Colon (tissue), 2 donors: Measurements from ENCODE around the gene GALNT17.

Experiments
- FAIRE-seq: peaks from 2 replicates; lab custom pipeline; 2012; peaks lifted over from hg19 to GRCh38; lab: Jason Lieb, UNC
- donor health status: control.
- donor health status: control.

GALNT17 gene

DNA sequence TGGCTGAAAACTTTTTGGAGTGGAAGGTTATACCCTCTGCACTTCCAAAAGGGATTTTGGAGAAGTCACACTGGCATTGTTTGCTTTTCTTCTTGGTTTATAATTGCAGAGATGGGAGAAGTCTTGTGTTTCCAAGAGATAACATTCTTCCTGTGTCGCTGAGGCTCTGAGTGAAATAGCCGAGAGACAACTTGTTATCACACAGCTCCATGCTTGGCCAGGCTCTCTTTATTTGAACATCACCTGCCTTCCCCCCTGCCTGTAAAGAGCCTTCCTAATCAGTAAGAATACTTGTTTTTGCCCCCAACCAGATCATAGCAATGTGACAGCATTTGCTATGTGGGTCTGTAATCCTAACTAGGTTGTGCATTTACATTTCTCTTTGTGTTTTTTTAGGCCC lies 270.7 kb downstream of the GALNT17 start:
- no peak for FAIRE-seq

DNA sequence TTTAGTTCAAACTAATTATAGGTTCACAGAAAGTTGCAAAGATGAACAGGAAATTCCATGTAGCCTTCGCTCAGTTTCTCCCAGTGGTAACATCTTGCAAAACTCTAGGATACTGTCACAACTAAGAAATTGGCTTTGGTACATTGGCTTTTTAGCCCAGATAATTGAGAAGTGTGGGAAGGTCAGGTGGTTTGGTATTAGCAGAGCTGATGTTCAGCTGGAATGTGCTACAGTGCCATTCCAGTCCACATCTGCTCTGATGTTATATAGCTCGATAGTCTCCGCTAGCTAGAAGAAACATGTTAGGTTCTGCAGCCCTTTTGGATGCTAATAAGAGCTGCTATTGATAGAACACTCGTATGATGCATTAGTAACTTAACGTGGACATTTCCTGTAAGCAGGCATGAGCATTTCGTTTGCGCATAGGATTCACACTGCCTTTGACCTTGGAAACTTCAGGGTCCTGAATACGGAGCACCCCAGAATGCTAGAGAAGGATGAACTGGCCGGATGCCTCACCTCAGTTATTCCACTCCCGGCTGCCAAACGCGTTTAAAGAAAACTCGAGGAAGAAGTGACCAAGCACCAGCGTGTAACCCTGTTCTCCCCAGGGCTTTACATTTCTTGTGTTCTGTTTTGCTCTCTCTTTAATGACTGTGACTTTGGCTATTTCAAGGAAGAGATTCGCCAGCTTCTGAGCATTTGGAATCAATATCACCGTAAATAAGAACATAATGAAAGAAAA lies 271.4 kb downstream of the GALNT17 start:
- no peak for FAIRE-seq

DNA sequence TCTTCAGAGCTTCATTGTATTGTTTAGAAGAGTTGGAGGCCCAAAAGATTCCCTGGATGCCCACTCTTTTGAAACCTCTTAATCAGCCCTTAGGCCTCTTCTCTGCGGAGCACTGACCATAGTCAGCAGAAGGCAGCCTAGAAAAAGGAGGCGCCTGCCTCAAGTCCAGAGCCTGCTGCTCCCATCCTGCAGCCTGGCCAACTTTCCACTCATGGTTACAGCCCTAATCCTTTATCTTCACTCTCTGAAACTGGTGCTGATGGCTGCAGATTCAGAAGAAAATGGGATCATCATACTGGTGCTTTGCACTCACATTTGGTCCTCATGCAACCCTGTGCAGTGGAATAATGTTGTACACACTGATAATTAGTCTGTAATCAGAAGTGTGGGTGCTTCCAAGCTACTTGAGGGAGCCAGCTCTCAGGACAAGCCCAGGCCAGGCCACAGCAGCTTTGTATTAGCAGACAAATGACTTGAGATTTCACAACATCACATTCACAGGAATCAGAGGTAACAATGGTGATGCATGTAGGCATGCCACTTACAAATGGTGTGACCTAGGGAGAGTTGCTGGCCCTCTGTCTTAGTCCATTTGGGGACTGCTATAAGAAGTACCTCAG lies 272.9 kb downstream of the GALNT17 start:
- FAIRE-seq, result no peak

DNA sequence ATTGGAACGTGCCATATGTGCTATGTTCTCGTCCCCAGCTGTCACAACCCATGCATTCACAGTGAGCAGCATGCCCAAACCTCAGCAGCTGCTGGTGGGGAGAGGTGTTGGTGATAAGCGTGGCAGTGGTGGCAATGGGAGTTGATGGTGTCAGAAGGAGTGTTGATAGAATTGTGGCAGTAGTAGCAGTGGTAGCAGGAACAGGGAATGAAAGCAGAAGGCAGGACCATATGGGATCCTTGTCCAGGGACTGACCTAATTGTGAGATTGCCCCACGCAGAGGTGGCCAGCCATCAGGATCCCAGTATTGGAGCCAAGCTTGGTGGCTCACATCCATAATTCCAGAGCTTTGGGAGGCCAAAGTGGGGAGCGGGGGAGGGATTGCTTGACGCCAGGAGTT lies 276.3 kb downstream of the GALNT17 start:
- no peak for FAIRE-seq

DNA sequence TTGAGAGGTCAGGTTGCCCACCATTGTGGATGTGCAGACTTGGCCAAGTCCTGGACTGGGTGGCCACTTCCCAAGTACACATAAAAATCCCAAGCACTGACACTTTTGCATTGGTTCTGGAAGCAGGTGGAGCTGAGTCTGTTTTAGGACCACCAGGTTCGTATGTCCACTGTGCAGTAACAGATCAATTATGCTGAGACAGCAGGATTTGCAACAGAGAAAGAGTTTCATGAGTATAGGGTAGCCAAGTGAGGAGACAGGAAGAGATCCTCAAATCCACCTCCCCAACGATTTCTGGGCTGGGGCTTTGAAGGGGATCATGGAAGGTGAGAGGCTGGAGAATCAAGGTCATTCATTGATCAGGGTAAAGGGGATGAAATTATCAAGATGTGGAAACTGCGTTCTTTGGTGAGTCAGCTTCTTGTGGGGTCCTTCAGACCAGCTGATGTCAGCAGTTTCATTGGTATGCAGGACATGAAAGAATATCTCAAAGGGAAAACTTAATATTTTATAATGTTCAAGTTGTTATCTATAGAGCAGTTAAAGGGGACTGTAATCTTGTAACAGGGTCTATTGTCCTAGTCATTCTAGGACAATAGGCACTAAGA lies 277.7 kb downstream of the GALNT17 start:
- no peak for FAIRE-seq

DNA sequence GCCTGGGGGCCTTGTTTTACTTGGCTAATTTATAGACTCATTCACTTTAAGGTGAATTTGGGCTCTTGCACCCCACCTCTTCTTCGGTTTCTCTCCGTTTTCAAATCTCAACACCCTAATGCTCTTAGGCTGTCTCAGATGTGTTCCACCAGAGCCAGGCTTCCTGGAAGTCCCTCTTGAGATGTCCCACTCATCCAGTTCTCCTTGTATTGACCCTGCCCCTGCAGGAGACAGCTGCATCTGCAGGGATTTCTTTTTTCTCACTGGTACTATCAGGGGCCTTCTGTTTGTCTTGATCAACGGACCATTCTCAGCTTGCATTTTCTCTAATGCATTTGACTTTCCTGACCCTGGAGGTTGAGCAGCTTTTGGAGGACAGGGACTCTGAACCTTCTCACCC lies 279.5 kb downstream of the GALNT17 start:
- FAIRE-seq, result no peak

DNA sequence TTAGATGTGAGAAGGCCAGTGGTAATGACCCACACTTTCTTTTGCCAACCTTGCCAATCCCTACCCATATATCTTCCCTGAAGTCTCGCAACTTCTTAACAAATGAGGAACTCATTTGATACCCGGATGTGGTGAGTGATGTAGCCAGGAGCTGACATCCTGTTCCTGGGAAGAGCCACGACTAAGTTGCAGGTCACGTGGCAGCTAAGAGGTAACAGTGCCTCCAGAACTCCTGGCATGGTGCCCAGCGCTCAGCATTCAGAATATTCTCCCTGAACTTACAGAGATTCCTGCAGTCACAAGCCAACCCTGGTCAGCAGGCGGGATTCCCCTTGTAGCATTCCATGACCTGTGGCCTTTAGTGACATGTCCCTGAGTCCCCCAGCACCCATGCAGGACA lies 282.5 kb downstream of the GALNT17 start:
- no peak for FAIRE-seq

DNA sequence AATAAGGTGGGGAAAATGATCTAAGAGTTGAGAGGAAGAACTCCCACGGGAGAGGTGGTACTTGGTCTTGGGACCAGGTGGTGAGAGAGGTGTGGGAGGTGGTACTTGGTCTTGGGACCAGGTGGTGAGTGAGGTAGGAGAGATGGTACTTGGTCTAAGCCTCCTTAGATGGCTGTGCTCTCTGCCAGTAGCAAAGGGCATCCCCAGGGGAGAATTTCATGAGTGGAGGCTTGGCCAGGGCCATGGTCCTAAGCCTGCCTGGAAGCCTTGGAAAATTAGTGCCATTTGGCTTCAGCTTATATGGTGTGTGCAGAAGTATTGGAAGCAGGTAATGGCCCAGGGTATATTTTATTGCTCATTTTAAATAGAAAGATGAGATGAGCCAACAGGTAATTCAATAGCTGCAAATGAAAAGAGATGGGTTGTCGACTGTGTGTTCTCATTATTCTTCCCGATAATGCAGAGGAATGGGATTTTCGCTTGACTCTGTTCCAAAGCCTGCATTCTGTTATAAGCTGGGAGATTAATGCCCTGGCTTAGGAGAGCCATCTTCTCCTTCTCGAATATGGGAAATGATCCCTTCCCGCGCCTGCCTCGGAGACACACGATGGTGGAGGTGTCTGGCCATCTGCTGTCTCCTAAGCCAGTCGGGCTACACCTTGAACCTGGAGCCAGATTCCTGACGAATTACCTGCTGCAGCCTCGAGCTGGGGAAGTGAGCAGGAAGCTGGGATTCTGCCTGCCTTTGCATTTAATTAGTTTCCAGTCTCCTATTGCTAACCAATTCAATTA lies 287.8 kb downstream of the GALNT17 start:
- no peak for FAIRE-seq

DNA sequence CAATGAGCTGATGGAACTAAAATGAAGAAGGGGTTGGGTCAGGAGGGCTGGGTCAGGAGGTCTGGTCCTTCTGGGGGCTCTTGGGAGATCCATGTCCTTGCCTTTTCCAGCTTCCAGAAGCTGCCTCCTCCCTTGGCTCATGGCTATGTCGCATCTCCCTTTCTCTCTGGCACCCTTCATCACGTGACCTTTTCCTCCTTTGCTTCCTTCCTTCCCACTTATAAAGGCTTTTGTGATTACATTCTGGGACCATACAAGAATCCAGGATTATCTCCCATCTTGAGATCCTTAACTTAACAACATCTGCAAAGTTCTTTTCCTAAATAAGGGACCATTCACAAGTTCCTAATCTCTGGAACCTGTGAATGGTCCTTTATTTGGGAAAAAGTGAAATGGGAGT lies 290.2 kb downstream of the GALNT17 start:
- FAIRE-seq, result no peak

DNA sequence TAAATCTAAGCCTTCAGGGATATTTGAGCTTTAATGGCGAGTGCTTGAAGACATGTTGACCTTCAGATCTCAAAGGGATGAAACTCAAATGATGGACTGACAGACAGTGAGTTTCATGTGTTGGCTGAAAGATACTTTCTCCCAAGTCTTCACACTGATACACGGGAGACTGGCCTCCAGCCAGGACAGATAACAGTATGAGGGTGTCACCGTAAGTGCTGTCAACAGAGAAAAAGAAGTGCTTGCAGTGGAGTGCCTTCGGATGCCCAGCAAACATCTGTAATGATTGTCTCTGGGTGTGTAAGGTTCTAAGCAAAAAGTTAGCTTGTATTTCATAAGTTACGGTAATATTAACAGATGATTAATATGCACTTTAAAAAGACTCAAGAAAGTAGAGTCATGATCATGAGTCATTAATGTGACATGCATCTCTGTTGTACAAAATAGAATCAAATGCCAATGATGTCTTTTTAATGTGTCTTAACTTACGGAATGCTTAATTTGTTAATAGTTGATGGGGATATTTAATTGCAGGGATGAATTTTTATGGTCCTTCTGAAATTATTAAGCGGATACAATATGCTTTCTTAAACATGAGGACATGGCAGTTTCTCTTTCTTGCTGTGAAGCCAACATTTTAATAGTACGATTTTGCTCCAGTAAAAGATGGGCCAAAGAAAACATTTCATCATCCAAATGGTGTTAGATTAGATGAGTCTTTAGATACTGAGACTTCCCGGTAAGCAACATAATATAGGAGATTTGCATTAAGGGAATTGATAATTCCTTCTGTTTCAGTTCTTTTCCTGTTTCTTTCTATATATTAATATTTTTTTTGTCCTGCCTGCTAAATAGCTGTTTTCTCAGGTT lies 292.5 kb downstream of the GALNT17 start:
- no peak for FAIRE-seq

DNA sequence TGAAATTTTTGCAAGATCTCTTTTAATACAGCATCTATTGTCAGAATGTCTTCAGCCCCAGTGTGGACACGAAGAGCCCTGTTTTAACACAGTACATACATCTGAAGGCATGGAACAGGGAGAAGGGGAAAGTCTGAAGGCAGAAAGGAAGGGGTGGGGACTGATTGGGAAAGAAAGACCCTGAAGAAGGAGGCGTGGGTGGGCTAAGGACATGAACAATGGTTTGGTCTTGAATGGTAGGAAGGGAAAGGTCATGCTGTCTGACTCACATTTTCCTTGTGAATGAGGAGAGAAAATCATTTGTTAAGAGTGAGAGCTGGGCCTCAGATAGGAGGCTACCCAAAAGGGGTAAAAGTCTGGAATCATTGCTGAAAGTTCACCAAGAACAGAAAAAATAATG lies 297.1 kb downstream of the GALNT17 start:
- no peak for FAIRE-seq

DNA sequence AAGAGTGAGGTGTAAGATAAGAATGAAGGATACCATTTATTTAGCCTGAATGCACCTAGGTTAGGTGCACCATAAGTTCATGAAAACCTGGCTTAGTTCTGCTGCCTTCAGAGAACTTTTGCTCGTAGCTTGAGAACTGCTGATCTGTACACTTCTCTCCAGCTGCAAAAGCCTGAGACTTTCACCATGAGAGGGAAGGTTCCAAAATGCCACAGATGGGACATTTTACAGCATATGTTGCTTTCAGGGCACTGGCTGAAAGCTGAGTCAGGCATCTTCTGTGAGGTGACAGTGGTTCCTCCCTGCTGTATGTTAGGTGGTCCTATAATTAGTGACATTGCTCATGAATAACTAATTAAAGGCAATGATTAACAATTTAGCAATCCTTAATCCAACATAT lies 298.3 kb downstream of the GALNT17 start:
- FAIRE-seq, result no peak

DNA sequence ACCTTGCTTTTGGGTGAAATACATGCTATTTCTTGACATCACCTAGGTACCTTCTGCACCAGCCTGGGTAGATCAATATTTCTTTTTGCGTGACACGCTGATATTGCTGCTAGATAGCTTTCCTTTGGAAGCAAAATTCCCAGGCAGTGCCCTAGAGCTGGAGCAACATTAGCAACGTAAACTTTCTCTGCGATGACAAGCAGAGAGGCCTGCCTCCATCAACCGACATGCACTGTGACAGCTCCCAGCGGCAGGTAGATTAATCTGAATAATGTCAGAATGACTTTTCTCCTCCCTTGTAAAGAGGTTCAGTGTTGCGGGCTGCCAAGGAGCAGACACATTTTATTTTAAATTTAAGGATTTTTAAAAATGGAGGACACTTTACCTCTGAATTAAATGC lies 307.4 kb downstream of the GALNT17 start:
- FAIRE-seq, result no peak

DNA sequence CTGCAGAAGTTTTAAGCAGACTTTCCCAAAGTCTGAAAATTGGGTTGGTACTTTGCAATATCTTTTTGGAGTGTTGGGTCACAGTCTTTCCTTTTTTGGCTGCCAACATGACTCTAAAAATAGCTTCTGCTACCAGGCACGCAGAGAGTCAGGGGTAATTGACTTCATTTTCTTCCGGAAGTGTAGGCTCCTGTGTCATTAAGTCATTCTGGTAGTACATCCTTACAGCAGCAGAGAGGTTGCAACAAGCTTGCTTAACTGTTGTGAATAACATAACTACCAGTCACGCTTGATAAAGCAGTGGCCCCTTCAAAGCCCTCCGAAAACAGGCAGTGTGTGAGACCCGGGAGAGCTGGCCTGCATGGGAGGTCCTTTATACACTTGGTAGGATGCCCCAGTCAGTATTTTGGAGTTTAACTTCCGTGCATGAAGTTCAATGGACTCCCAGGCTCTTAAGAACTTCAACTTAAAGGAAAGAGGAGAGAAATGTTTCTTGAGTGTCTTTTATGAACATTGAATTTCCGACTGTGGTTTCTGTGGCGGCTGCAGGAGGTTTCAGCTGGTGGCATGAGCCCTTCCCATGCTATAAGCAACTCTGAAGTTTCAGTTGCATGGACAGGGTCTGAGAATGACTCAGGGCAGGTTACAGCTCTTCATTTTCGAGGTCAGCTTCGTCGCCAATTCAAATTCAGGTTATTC lies 310.7 kb downstream of the GALNT17 start:
- no peak for FAIRE-seq

DNA sequence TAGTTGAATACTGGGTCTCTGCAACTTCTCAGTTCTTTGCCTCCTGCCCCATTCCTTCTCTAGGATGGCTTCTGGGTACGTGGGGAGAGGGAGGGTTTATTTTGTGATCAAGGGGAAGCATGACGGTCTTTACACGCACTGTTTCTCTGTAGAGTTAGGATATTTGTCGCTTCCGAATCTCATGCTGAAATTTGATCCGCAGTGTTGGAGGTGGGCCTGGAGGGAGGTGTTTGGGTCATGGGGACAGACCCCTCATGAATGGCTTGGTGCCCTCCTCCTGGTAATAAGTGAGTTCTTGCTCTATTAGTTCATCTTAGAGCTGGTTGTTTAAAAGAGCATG lies 311.2 kb downstream of the GALNT17 start:
- no peak for FAIRE-seq

DNA sequence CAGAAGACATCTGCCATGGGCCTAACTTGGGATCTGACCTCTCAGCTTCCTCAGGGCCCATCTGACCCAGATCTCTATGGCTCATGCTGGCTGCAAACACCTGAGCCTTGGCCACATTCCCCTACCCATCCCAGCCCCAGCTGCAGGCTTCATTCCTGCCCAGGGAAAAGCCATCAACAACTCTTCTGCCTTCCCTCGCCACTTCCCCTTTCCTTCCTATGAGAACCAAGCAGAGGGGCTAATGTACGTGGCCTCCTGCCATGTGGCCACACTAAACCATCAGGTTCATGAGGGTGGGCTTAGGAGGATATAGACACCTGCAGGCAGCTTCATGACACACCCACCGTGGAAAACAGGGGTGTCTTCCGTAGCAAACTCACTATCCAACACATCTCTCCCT lies 312.2 kb downstream of the GALNT17 start:
- FAIRE-seq, result no peak

DNA sequence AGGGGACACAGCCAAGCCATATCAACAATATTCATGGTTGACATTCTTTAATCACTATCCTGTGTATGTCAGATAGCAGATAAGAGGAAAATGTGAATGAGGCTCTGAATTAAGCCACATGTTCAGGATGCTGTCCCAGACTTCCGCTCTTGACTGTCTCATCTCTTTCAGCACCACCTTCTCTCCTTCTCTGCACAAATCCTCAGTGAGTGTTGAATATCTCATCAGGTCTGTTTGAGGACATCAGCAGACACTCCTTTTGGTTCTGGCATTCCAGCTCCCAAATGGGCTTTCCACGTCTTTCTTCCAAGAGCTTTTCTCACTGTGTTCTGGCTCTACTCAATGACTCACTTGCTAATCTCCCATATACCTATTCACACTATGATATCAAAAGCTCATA lies 321.7 kb downstream of the GALNT17 start:
- no peak for FAIRE-seq

DNA sequence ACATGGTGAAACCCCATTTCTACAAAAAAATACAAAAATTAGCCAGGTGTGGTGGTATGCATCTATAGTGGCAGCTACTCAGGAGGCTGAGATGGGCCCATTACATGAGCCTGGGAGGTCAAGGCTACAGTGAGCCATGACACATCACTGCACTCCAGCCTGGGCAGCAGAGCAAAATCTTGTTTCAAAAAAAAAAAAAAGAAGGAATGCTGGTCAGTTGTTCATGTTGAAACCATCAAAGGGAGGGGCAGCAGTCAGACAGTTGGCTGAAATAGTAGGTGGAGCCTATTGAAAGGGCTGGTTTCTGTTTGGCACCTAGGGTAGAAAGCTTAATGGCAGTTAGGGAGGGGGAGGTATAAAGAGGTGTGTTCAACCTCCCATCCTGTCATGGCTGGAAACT lies 323.0 kb downstream of the GALNT17 start:
- FAIRE-seq, result no peak

DNA sequence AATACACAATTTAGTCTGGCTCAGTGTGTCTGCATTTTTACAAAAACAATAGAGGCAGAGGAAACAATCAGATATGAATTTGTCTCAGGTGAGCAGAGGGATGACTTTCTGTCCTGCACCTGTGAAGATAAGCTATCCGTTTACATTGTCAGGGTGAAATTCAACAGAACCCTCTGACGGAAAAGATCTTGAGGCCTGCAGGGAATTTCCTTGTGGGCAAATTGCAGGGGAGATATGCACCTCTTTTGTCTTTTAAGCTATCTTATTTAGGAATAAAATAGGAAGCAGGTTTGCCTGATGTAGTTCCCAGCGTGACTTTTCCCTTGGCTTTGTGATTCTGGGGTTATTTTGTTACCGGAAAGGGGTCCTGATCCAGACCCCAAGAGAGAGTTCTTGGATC lies 325.1 kb downstream of the GALNT17 start:
- FAIRE-seq, result no peak

DNA sequence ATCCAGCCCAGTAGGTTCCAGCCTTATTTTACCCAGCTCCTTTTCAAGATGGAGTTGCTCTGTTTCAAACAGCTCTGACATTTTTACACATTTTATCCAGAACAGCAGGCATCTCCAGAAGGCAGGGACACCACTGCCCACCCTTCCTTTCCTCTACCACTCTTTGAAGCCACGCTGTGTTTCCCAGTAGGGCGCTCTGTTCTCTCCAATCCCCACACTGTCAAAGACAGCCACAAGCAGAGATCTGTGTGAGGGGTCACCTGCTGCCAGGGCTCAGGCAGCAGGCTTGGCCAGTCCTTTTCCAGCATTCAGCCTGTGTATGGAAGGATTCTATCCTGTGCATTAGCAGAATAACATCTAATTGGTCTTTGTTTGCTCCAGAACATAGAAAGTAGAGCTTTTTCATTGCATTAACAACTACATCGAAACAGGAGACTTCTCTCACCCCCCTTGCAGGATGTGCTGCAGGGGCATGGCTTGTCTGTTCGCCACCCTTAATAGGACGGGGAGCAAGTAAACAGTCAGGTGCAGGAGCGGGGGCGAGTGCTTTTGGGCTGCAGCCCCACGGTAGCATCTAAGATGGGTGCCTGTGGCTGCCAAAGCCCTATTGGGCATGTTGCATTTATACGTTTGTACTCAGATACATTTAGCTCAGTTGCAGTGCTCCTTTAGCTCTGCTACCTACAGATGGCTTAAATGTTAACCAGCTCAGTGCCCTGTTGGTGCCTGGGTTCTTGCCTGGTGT lies 326.1 kb downstream of the GALNT17 start:
- no peak for FAIRE-seq

DNA sequence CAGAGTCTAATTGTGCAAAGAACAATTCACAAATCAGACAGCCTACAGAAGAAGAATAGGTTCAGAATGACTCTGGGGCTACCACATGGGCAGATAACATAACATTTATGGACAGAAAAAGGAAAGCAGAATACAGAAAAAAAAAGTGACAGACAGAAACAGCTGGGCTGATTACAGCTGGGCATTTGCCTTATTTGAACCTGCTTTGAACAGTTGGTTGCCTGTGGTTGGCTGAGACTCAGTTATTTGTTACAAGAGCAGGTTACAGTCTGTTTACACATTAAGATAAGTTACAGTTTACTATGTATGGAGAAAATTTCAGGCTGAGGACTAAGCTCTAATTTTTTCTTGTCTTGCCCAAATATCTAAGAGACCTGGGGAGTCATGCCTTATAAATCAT lies 327.2 kb downstream of the GALNT17 start:
- FAIRE-seq, result no peak
